Limb (tissue), 2 donors: ENCODE measurements around the gene SNAP29.
A peak's percentile ranks its signal among the peaks of the same experiment; 100 is the strongest.
"Not testable (repeated sequence)": the region's sequence is repeated elsewhere in the genome, so short reads cannot be mapped to it uniquely, and the experiment has no call there.

ENCODE experiments used
- DNase-seq, 2 donors: peaks; one replicate each; pipeline ENCODE4 v3.0.0-alpha.2; 2016; ENCODE audit errors: extremely low spot score in 2 of 2

SNAP29 gene

DNA sequence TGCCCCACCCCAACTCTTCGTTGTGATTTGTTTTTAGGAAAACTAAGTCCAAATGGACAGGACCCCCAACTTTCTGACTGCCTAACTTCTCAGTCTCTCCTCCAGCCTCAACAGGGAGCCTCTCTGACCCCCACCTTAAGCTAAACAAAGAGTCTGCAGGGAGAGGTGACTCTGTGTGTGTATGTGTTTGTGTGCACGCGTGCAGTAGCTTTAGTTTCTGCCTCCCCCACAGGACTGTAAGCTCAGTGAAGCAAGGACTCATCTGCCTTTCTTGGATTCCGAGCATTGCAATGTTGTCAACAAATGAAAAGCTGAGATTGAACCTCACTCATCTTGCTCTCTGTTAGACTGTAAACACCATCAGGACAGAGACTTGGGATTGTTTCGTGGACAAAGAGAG lies 7.9 kb downstream of the SNAP29 start:
- DNase-seq, result no peak

DNA sequence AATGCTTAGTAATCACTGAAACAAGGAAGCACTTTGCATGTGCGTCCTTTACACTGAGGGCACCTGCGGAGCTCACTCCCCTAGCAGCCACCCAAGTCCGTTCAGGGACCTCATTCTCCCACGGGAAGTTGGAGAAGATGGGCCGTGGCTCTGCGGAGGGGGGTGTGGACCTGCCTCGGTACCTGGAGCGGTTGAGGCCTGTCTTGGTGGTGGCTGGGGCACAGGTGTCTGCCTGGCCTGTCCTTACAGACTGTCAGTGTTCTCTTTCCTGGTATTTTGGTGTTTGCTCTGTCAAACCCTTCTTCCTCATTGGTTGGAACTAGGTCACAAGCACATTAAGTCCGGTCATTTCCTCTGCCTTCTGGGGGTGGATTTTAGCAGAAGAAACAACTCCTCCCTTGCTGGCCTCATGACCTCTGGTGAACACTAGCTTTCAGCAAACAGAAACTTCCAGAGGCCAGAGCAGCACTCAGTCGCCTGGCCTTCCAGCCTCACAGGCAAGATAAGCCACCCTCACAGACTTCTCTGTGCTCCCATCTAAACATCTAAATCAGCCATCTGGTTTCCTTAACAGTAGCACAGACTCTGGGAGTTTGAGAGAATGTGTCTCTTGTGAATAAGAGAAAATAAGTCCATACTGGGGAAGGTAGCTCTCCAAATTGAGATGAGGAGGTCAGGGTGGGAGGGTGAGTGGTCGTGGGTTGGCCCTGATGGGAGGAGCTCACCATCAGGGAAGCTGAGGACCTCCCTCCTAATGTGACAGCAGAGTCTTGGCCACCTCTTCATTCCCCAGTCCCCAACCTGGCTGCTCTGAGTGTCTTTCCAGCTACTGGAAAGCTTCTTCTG lies 8.6 kb downstream of the SNAP29 start:
- DNase-seq, result no peak

DNA sequence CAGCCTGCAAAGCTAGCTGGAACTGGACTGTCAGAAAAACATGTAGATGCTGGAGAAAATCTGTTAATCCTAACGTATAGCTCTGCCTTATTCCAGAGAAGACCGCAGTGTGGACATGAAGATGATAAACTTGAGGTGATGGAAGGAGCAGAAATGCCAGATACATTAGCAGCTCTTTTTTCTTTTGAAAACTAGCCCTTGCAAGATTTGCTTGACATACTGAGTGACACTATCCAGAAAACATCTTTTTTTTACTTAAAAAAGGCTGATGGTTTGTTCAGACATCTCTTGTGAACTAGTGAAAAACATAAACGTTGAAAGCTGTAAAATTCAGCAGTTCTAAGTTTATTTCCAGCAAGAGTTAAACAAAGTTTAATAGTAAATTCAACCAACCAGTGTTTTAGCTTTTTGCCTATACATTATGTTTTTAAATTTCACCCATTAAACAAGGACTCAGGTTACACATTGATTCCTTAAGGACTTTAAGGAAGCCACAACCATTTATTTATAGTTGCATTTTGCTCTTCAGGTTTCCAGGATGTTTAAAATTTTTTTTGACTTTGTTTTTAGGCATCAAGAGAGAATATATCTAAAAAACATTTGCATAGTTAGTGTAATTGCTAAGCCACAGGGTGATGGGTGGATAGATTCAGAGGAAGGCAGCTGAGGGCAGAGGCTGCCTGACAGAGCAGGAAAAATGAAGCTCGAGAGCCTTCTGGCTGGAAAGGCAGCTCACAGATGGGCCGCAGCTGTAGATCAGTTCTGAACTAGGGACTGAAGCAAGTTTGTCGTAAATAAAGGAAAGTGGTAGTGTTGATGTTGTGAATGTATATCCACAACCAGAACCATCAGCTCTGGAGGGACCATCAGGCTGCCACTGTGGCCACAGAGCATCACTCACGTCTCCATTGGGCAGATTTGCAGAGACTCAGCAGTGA lies 9.5 kb downstream of the SNAP29 start:
- no peak for DNase-seq

DNA sequence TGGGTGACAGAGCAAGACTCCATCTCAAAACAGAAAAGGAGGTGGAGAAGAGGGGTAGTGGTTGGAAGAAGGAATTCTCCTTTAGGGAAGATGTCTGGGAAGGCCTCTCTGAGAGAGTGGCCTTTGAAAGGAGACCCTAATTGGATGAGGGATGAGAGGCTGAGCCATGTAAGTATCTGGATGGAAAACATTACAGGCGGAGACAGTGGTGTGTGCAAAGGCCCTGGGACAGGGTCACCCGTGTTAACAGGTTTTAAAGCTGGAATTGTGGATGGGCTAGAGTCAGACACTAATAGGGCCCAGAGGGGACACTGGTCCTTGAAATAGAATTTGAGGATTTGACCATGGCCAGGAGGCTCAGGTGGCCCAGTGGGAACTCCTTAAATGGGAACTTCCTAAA lies 10.4 kb downstream of the SNAP29 start:
- DNase-seq, result no peak

DNA sequence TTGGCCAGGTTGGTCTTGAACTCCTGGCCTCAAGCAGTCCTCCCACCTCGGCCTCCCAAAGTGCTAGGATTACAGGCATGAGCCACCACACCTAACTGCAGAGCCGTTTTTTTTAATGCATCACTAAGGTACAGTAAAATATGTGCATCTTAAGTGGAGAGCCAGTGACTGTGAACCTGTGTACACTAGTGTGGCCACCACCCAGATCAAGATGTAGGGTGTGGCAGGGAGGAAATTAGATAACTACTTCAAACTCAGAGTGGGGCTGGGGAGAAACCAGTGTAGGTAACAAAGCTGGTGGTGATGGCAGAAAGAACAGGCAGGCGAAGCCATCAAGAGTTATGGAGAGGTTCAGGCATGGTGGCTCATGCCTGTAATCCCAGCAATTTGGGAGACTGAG lies 14.4 kb downstream of the SNAP29 start:
- DNase-seq, result no peak

DNA sequence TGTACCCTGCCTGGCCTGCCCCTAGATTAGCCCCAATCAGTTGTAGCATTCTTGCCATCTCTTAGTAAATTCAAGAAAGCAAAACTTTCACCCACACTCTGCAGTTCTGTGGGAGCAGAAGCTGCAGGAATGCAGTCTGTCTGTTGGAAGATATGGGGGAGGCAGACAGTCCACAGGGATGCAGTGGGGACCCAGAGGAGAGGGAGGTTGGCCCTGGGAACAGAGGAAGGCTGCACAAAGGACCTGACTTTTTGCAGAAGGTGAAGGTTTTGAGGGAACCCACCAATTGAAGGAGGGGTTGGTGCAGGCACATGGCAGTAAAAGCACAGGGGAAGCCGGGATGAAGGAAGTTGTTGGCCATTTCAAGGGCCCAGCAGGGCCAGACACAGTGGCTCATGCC lies 16.5 kb downstream of the SNAP29 start:
- DNase-seq, result no peak

DNA sequence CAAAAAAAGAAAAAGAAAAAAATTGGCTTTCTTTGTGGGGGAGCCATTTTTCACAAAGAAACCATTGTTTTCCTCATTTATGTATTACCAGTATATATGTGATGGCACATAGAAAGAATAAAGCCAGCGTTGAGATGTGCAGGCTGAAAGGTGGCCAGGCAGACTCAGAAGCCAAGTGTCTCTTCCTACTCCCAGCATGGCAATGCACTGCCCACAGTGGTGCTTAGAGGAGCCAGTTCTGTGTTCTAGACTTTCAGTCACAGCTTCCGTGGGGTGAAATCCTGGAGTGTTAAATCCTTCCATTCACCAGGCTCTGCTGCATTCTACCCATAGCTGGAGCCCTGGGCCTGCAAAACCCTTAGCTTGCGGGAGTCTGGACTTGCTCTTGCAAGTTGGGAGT lies 18.9 kb downstream of the SNAP29 start:
- DNase-seq, result no peak

DNA sequence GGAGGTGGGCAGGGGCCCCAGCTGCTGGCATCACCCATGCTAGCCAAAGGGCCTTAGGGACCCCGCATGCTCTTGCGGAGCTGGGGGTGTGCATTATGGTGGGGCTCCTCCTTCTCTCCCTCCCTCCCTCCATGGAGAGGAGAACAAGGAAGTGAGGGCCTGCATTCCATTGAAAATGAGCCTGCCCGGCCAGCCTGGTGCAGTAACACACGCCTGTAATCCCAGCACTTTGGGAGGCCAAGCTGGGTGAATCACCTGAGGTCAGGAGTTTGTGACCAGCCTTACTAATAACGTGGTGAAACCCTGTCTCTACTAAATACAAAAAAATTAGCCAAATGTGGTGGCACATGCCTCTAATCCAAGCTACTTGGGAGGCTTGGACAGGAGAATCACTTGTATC lies 22.4 kb downstream of the SNAP29 start:
- no peak for DNase-seq

DNA sequence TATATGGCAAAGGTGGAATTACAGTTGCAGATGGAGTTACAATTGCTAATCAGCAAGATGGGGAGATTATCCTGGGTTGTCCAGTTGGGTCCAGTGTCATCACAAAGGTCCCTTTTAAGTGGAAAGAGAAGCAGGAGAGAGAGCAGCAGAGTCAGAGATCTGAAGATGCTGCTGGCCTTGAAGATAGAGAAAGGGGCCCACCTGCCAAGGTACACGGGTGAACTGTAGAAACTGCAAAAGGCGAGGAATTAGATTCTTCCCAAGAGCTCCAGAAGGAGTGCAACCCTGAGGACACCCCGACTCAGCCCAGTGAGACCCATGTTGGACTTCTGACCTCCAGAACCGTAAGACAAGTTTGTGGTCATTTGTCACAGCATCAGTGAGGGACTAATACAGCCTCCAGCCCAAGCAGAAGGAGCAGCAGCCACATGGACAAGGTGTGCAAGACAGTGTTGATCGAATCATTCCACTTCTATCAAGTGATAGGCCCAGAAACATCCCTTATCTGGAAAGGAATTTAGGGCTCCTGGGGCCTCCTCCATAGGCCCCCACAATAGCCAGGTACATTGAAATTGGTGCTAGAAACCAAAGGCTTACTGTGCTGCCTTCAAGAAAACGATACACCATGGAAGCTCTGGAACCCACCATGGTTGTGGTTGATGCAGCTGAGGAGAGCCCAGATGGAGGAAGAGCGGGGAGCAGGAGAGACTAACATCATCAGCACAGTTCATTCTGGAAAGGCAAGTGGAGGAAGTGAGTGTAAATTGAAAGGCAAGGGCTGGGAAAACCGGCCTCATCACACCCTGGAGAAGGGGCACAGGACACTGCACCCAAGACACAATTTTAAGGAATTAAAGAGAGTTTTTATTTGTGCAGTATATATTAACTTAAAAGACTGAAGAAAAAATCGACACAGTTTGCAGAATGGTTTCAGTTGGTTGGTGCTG lies 23.3 kb downstream of the SNAP29 start:
- no peak for DNase-seq

DNA sequence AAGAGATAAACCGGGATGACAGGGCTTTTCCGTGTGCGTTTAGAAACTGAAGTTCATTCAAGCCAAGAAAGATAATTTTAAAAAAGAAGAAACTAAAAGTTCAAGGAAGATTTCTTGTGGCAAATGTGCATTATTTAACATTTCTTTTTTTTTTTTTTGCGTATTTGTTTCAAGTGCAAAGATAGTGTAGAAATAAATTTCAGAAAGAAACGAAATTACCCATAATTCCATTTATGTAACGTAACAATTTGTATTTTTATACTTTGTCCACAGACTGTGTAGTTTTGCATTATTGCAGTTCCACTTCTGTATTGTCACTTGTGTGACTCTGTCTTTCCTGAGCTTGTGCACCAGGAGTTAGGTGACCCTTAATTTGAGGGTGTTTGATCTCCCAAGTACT lies 24.0 kb downstream of the SNAP29 start:
- no peak for DNase-seq

DNA sequence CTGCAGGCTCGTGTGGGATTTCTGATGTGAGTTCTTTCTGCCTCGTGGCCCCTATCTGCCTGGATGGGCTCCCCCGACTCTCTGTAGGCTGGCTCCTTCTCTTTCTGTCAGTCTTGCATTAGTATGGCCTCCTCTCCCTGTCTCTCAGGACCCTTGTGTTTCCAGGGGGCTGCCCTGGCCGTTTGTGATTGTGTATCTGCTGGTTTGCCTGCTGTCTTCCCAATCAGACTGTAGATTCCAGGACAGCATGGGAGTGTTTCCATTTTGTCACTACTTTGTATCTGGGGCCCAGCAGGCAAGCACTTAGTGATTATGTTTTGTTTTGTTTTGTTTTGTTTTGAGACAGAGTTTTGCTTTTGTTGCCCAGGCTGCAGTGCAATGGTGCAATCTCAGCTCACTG lies 25.6 kb downstream of the SNAP29 start:
- DNase-seq, result no peak

DNA sequence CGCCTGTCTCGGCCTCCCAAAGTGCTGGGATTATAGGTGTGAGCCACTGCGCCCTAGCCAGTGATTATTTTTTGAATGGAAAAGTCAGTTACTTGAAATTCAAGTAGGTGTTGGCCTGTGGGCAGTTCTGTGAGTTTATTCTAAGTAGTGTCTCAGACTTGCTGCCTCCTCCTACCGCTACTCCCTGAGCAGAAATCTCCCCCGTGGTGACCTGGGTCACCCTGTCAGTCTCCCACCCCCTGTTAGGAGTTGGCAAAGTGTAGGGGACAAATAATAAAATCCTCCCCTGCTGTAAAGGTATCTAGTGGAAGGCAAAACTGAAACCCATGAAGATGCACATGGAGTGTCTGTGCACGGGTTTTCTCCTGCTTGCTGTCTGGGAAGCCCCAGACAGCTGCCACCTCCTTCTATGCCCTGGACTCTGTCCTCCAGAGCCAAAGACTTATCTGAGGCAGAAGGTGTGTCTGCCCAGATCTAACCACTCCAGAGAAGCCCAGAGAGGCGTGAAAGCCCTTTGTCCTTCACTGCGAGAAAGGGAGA lies 26.3 kb downstream of the SNAP29 start:
- DNase-seq, result no peak

DNA sequence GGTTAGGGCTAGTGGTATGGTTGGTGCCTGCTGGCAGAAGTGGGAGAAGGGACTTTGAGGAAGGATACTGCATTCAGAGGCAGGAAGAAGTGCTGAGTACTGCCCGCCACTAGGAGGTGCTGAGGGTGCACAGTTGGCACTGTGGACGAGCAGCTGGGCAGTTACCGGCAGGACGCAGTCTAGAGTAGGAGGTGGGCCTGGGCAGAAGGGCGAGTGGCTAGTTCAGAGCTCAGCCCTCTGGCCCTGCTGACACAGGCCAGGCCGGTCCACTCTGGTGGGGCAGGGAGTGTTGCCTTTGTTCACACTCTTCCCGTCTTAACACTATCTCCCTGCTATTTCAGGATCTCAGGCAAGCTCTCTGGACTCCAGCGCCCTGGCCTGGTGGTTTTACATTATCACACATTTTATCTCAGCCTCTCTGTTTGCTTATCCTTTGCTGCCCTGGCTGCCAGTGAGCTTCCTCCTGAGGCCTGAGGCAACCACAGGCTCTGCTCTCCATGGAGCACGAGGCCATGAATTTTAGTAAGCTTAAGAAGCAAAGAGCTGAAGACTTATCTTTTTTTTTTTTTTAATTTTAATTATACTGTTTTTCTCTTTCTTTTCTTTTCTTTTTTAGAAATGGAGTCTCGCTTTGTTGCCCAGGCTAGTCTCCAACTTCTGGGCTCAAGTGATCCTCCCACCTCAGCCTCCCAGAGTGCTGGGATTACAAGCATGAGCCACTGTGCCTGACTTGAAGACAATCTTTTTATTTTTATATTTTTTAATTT lies 26.9 kb downstream of the SNAP29 start:
- DNase-seq, result peak; percentile 14 to 67

DNA sequence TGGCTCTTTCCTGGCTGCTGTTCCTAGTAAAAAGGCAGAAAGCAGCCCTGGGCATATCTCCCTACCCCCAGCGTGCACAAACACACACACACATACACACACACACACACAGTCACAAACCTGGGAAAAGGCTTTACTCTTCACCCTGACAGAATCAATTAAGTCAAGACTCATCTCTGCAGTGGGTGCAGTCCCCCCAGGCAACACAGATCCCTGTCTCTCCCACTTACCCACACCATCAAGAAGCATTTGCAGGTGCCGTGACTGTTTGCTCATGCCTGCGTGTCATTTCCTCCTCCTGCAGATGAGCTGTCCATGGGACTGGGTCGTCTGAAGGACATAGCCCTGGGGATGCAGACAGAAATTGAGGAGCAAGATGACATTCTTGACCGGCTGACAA lies 28.6 kb downstream of the SNAP29 start:
- DNase-seq, result no peak

DNA sequence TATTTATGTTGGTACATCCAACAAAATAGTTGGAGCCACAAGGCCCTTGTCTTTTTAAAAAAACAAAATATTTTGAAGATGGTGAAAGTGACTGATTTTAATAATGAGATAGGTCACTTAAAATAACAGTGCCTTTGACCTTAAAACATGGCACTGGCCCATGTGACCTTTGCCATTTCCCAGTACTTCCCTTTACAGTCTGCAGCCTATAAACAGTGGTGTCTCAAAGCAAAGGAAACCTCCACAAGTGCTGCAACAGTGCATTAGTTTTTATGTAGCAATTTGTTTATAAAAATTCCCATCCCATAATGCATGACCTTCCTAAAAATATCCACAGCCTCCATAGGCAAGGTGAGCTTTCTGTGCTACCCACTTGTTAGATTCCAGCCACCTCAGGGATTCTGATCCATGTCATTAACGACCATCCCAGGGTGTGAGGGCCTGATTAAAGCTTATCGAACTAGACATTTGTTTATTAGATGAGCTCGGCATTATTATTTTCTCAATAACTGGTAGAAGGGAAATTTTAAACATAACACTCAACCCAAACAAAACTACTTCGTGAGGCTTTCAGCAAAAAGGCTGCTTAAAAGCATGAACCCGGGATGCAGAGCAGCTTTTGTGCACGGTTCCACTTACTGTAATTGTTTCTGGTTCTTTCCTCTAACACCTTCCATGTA lies 30.4 kb downstream of the SNAP29 start:
- no peak for DNase-seq

DNA sequence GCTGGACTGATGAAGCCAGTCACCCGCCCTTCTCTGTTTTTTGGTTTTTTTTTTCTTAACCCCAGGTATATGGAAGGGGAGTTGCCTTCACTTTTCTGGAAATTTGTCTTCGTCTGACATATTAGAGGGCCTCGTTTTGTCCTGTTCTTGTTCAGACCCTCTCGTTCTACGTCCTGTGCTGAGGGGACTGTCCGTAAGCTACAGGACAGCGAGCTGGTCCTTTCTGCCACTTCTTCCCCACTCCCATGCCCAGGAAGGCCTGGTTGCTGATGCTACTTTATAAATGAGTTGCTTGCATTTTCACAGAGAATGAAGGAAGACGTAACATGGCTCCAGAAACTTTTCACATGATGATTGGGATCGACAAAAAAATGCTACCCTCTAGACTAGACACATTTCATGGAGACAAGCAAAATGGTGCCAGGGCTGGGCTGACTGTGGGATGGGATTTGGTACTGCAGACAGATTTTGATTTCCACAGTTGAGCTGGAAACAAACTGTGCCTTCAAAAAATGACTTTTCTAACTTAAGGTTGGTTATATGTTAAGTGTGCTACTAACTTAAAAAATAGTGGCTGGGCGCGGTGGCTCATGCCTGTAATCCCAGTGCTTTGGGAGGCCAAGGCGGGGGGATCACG lies 31.2 kb downstream of the SNAP29 start:
- no peak for DNase-seq

DNA sequence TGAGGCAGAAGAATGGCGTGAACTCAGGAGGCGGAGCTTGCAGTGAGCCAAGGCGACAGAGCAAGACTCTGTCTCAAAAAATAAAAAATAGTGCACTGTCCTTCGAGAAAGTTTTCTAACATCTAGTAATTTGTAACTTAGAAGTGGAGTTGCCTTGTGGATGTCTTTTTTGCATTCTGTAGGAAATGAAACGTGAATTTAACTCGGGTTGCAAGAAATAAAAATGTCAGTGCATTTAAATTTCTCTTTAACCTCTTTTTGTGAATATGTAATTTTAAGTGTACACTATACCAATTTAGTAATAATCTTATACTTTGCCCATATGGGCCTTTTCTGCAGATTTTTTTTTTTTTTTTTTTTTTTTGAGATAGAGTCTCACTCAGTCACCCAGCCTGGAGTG lies 32.2 kb downstream of the SNAP29 start:
- DNase-seq, result no peak

DNA sequence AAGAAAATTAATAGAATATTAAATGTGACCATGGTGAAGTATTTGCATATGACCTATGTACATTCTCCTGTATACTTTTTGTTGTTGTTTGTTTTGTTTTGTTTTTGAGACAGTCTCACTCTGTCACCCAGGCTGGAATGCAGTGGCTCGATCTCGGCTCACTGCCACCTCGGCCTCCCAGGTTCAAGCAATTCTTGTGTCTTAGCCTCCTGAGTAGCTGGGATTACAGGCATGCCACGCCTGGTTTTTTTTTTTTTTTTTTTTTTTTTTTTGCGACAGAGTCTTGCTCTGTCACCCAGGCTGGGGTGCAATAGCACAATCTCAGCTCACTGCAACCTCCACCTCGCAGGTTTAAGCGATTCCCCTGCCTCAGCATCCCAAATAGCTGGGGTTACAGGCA lies 38.9 kb downstream of the SNAP29 start:
- not testable (repeated sequence) for DNase-seq

DNA sequence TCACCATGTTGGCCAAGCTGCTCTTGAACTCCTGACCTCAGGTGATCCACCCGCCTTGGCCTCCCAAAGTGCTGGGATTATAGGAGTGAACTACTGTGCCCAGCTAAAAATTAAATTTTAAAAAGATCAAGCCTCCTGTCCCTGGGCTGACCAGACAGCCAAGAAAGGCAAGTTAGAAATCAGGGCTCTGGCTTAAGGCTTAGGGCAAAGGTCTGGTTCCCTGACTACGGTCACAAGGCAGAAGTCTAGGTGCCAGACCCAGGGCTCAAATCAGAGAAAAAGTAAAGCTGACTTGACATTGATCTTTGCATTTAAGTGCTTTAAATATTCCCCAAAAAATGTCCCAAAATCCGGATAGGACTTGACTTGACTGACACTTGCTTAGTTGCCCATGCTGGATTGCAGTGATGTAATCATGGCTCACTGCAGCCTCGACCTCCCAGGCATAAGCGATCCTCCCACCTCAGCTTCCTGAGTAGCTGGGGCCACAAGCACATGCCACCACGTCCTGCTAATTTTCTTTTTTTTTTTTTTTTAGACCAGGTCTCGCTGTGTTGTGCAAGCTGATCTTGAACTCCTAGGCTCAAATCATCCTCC lies 41.1 kb downstream of the SNAP29 start:
- DNase-seq, result no peak
